Measurements from ENCODE around the gene PLEKHA1.
A peak's percentile ranks its signal among the peaks of the same experiment; 100 is the strongest.

The PLEKHA1 gene

DNA sequence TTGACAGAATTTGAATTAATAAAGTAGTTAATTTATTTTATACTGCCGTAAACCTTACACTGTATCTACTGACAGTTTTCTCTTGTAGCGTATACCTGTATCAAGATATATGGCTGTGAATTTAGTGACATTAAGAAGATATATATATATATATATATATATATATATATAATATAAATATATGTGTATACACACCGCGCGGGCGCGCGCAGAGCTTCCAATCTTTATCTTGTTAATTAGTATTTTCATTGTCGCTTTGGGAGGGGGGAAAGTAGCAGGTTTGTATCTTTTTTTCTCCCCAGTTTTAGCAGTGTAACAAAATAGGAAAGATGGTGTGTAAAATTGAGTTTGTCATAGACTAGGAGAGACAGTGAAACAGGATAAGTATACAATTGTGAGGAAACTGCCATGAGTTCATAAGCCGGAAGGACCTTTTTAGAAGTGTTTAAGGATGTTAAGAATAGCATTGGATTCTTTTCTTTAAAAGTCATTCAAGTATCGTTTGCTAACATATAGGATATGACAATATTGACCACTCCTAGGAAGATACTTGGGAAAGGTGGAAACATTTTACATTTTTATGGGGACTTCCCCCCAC lies 2.0 kb downstream of the PLEKHA1 start:
- DNase-seq (ENCODE audit: low read depth in 2 of 2) = no peak

DNA sequence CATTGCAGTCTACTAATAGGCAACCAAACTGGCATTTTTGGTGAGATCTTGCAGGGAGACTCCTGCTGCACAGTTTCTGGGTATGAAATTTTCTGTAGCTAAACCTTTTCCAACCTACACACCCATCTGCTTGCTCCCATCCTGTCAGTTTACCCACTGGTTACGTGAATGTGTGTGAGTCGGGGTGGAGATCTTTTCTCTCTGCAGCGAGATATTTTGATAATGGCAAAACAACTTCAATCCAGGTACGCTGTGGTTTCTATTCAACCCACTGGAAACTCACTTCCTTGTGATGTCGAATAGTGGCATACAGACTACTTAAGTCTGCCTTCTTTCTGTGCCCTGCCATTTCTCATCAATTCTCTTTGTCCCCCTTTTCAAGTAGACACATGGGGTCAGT lies 4.5 kb downstream of the PLEKHA1 start:
- DNase-seq (ENCODE audit: low read depth in 2 of 2) = no peak

DNA sequence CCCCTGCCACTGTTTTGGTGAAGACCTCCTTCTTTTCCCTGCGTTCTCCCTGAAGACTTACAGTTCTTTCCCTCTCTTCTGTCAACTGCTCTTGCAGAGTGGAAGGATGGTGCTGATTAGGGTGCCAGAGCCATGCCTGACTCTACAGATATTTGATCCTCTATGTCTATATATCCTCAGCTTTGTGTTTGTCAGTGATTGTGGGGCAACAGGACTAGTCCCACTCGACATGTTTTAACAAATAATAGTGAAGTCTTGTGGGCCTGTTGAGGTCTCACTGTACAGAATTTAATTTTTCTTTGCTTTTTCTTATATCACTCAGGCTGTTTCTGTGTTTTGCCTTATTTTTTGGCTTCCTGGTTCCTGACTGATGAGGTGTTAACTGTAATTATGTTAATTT lies 5.0 kb downstream of the PLEKHA1 start:
- DNase-seq (ENCODE audit: low read depth in 2 of 2) = no peak

- DNase-seq (ENCODE audit: low read depth in 2 of 2) = no peak
Measured at GRCh38 chr10:122380703-122381102, 6.2 kb downstream of the PLEKHA1 start.

- DNase-seq (ENCODE audit: low read depth in 2 of 2) = no peak
Measured at GRCh38 chr10:122381680-122382079, 7.2 kb downstream of the PLEKHA1 start.

GRCh38 chr10:122386514-122386913 lies 12.0 kb downstream of the PLEKHA1 start:
- no peak for DNase-seq (ENCODE audit: low read depth in 2 of 2)

- no peak for DNase-seq (ENCODE audit: low read depth in 2 of 2)
Measured at GRCh38 chr10:122387572-122387971, 13.1 kb downstream of the PLEKHA1 start.

GRCh38 chr10:122388287-122388997 lies 13.9 kb downstream of the PLEKHA1 start:
- DNase-seq (ENCODE audit: low read depth in 2 of 2) = peak; percentile 24 to 27

- DNase-seq (ENCODE audit: low read depth in 2 of 2) = no peak
Measured at GRCh38 chr10:122390271-122390670, 15.8 kb downstream of the PLEKHA1 start.

DNA sequence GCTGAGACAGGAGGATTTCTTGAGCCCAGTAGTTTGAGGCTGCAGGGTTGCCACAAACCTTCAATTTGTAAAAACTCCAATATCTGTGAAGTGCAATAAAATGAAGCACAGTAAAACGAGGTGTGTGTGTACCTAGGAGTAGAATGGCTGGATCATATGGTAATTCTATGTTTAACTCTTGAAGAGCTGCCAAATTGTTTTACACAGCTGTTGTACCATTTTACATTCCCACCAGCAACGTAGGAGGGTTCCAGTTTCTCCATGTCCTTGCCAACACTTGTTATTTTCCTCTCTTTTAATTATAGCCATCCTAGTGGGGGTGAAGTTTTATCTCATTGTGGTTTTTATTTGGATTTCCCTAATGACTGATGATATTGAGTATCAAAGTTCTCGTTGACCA lies 16.2 kb downstream of the PLEKHA1 start:
- no peak for DNase-seq (ENCODE audit: low read depth in 2 of 2)

DNA sequence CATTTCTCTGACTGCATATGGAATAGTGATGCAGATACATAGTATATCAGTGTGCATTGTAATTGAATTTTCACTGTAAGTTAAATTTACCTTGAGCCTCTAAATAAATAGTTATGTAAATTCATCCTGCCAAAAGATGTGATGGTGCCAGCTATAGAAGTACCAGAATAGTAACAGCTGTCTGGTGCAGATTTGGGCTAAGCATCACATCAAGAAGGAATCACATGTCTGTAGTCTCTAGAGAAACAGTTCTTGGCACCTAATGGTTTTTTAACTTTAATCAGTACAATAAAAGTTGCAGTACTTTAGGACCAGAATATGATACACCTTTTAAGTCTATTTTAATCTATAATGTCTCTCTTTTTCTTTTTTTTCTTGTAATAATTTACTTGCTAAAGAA lies 17.4 kb downstream of the PLEKHA1 start:
- no peak for DNase-seq (ENCODE audit: low read depth in 2 of 2)

DNA sequence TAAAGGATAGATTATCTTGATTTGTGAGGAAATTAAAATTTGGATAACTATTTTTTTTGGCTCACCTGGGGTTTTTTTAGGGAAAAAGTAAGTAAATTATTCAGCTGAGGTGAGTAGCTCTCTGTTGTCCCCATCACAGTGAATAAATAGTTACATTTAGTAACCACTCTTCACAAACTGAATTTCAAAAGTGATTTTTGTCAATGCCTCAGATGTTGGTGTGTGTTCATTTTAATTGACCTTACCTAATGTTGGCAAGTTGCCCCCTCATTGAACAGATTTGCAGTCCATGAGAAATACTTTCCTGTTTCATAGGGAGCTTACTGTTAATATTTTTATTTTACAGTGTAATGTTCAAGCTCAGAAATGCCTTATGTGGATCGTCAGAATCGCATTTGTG lies 18.3 kb downstream of the PLEKHA1 start:
- DNase-seq (ENCODE audit: low read depth in 2 of 2) = no peak

DNA sequence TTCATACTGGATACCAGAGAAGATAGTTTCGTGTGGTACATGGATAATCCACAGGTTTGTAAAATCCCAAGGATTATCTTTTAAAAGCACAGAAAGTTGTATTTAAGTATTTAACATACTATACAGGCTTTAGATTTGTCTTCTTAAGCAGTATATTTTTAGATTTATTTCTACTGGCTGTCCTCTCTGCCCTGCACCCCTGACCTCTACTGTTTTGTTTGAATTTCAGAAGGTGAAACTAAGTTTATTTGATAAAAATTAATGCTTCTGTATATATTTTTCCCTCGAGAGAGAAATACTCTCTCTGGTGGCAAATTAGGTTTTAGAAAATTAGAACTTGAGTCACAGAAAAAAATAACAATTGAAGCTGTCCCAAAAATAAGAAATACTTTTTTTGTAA lies 18.8 kb downstream of the PLEKHA1 start:
- DNase-seq (ENCODE audit: low read depth in 2 of 2) = no peak

GRCh38 chr10:122402548-122403131 lies 28.1 kb downstream of the PLEKHA1 start:
- DNase-seq (ENCODE audit: low read depth in 2 of 2) = no peak

DNA sequence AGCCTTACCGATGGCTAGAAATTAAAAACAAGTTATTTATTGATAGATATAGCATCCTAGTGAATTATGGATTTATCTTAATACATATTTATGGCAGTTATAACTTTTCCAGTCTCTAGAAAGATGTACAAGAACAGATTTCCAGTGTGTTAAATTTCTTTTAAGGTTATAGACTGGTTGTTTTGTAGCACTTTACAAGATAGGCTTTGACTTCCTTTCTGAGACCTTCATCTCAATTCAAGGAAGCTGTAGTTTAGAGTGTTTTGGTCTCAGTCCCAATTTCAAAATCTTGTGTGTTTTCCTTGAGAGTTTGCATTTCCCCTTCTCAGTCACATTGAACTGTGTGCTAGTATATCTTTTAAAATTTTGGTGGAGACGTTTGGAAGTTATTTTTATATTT lies 30.1 kb downstream of the PLEKHA1 start:
- DNase-seq (ENCODE audit: low read depth in 2 of 2) = no peak

DNA sequence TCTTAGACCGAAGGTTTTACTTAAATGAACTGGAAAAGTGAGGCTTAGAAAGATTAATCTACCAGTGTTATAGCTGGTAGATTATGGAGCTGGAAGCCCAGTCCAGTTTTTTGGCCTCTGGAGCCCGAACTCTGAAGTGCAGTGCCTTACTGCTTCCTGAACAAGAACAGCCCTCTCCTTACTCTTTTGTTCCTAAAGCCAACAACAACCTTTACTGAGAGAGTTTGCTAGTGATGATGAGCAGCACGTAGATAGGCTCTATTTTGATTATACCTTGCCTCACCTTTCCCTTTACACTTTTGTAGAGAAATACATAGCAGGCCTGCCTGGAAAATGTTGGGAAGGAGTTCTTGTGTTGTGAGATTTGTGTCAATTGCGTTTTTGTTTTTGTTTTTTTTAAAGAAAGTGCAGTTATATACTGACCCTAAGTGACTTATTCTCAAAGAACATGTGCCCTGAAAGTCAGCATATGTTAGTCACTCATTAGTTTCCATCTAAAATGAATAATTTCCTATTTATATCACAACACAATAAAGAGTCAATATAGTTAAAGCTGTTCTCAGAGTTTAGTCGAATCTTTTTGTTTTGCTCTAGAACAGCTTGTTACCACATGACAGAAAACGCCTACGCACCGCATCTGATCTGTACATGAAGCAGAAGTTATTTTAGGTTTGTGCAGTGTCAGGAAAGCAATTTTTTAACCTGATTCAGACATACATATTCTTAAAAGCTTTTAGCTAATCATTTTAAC lies 33.0 kb downstream of the PLEKHA1 start:
- peak; percentile 35 to 57 for DNase-seq (ENCODE audit: low read depth in 2 of 2)

DNA sequence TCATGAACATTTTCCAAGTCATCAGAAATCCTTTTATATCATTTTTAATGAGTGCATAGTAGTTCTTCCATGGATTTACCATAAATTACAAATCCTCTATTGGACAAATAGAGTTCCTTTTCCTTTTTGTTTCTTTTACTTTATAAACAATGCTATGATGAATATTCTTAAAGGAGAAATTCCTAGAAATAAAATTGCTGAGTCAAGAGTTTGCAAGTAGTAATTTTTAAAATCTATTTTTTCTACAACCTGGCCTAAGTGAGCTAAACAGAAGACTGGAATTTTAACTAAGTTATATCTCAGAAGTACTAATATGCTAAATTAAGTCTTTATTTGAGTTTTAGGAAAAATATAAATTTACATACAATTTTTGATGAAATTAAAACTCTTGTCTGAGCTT lies 38.8 kb downstream of the PLEKHA1 start:
- DNase-seq (ENCODE audit: low read depth in 2 of 2) = no peak

DNA sequence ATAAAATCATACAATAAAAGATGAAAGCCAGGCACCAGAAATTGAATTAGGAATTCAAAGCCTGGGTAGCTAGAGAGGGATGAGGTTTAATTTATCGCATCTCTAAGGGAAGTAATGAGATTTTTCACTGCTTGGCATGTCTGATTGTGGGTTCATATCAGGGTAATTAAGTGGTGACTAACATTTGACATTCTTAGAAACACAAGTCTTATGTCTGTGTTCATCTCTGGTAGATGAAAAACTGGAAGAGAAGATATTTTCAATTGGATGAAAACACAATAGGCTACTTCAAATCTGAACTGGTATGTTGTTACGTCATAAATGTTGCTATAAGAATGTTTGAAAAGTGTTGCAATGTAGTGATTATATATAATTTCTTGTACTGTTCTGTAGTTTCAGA lies 43.2 kb downstream of the PLEKHA1 start:
- no peak for DNase-seq (ENCODE audit: low read depth in 2 of 2)

DNA sequence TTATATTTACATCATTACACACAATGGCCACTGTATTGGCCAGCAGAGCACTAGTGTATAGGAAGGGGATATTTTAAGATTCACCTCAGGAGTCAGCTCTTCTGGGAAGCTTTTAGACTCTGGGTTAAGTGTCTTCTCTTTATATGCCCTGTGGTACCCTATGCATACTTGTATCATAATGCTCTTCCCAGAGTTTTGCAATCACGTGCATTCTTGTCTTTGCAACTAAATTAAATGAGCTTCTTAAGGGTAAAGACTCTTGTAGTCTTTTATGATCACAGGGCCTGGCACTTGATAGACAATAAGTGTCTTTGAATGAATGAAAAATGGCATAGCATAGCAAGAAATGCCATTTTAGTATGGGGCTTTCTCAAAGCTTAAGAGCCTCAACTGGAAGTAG lies 44.5 kb downstream of the PLEKHA1 start:
- DNase-seq (ENCODE audit: low read depth in 2 of 2) = no peak

GRCh38 chr10:122419876-122420623 lies 45.5 kb downstream of the PLEKHA1 start:
- DNase-seq (ENCODE audit: low read depth in 2 of 2) = no peak

DNA sequence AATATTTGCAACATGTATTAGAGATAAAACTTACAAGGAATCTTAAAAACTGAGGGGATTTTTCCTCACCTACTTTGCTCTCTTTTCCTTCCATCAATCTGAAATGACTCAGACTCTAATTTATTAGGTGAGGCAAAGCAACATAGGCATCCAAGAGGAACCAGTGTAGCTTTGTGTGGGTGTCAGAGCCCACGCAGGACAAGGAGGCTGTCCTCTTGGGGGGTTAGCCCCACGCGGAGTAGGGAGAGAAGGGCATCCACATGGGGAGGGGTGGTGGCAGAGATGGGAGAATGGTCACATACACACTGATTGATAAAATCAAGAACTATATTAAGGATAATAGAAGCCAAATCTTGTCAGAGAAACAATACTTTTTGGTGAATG lies 46.1 kb downstream of the PLEKHA1 start:
- no peak for DNase-seq (ENCODE audit: low read depth in 2 of 2)

GRCh38 chr10:122421054-122421625 lies 46.6 kb downstream of the PLEKHA1 start:
- DNase-seq (ENCODE audit: low read depth in 2 of 2) = no peak

Measured in stimulated activated CD4-positive, alpha-beta T cell treated with anti-CD3 and anti-CD28 coated beads, Interleukin-15, amount 100 ng/mL, for 48 hours (primary cell).